ENCODE data around the gene DCST2.
"Not testable (repeated sequence)": the region's sequence is repeated elsewhere in the genome, so short reads cannot be mapped to it uniquely, and the experiment has no call there.

Gene DCST2

DNA sequence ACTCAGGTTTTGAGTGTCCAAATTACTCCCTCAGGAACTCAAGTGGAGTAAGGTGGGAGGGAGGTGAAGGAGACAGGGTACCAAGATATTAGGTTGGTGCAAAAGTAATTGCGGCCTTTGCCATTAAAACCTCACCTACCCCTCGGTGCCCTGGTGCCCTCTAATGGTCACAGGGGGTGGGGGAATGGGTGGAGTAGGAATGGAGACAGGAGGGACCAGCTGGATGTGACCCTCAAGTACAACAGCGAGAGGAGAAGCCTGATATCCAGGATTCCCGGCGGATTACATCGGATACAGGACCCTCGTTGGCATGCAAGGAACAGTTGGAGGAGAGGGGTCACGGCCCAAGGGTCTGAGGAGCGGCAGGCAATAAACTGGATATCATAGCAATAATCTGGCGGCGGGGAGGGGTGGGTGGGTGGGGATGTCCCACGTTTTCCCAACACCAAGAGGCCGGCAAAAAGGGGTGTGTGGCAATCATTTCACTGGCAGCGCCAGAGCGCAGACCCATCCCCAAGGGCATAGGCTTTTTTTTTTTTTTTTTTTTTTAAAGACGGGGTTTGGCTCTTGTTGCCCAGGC lies 35.3 kb downstream of the DCST2 start:
- DNase-seq (ENCODE audit: low read depth): no peak

DNA sequence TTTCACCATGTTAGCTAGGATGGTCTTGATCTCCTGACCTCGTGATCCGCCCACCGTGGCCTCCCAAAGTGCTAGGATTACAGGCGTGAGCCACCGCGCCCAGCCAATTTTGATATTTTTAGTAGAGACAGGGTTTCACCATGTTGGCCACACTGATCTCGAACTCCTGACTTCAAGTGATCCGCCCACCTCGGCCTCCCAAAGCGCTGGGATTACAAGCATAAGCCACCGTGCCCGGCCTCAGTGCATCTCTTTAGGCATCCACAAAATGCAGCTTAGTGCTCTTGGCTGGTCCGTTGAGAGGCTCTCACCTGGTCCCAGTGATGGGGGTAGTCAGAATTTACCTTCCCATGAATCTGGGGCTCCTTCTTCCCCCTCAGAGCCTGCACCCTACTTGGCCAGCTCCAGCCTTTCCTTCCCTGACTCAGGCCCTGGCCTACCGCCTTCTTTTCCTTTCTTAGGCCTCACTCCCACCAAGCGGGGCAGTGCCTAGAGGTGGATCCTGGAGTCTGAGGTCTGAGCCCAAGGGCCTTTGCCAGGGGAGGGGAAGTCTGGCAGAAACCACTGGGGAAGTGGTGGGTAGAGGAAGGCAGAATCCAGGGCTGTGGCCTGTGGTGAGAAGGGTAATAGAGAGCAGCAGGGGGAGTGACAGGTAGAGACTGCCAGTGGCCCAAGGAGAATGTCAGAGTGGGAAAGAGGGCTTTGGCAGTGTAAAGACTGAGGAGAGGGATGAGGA lies 36.4 kb downstream of the DCST2 start:
- DNase-seq (ENCODE audit: low read depth): no peak

DNA sequence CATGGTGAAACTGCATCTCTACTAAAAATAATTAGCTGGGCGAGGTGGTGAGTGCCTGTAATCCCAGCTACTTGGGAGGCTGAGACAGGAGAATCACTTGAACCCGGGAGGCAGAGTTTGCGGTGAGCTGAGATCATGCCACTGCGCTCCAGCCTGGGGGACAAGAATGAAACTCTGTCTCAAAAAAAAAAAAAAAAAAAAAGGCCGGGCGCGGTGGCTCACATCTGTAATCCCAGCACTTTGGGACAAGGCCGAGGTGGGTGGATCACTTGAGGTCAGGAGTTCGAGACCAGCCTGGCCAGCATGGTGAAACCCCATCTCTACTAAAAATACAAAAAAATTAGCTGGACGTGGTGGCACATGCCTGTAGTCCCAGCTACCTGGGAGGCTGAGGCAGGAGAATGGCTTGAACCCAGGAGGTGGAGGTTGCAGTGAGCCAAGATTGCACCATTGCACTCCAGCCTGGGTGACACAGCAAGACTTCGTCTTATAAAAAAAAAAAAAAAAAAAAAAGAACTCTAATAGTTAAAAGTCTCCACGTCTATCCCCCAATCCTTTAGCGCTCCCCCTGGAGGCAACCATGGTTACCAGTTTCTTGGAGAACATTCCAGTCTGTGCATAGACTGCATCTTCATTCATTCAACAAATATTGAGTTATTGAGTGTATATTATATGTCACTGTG lies 38.1 kb downstream of the DCST2 start:
- not testable (repeated sequence) for DNase-seq (ENCODE audit: low read depth)

DNA sequence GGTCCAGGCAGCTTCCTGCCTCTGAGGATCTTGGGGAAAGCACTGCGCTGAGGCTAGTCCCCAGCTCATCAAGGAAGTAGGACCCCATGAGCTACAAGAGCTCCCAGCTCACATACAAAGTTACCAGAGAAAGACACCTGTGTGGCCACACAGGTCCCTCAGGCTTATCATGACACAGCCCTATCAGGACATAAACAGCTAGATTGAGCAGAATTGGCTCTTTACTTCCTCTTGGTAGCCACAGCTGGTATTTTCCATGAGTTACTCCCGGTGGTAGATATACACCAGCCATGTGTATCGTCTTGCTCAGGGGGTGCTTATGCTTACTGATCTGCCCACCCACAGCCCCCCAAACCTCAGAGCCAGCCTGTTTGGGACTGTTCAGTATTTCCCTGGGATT lies 39.0 kb downstream of the DCST2 start:
- DNase-seq (ENCODE audit: low read depth): no peak

DNA sequence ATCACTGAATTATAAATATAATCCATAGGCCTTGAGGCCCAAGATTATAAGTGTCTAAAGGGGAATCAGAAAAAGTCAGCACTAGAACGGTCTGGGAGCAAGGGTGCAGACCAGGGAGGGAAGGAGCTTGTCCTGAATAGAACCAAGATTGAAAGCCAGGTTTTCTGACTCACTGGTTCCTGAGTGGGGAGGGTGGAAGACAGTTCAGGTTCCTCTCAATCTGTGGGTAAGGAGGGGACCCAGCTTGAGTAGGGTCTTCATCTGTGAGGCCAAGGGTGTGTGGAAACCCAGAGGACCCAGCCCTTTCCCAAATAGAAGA lies 39.4 kb downstream of the DCST2 start:
- DNase-seq (ENCODE audit: low read depth): no peak

DNA sequence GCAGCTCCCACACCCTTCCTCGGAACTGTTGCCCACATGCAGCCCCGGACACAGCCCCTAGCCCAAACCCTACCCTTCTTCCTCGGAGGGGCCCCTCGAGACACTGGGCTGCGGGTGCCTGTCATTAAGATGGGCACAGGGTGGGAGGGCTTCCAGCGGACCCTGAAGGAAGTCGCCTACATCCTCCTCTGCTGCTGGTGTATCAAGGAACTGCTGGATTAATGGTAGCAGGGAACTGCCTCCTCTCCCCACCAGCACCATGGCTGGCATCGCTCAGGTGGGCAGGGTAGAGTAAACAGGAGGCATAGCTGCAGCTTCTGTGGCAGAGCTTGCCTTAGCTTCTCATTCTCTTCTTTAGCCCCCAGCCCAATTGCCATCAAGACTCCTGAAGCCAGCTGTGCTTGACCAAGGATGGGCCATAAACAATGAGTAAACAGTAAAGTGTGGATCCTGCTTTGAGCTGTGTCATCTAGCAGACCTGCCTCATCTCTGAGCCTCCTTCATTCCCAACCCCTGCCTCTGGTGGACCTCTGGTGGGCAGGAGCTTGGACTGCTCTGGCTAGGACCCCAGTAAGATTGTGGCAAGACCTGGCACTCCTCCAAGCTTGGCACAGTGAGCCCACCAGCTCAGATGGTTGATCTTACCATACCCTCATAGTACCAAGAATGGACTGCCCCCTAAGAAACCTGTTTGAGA lies 39.9 kb downstream of the DCST2 start, which contains the start of gene LENEP:
TSS of gene LENEP (plus strand) at position 15 of the 697 bp plus-strand sequence. CDS start at position 37, 22 bp downstream.
- DNase-seq (ENCODE audit: low read depth): no peak

DNA sequence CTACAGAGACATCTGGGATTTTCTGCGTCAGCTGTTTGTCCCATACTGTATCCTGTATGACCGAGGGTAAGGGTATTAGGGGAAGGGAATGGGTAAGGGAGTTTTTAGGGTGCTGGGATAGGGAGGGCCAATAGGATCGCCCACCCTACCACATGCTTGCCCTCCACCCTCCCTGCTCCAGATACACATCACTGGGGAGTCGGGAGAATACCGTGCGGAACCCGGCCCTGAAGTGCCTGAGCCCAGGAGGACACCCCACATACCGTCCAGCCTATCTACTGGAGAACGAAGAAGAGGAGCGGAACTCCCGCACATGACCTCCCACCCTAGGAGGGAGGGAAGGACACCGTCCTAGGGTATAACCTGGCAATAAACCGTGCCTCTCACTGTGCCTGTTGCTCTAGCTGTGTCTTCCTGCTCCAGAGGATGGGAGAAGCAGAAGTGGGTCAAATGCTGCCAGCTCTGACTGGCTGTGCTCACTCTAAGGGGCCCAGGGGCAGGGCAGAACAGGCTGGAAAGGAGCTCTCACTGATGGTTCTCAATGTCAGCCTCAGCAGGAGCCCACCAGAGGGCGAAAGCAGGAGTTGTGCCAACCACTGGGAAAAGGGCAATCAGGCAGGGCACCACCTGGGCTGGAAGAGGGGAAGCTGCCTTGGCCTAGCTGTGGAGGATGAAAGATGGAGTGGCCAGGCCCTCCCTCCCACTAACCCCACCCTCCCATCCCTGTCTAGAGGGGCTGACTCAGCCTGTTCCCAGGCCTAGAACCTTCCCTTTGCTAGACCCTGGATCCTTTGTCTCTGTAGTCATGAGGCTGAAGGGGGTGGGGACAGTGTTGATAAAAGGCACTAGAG lies 40.6 kb downstream of the DCST2 start:
- DNase-seq (ENCODE audit: low read depth): no peak

DNA sequence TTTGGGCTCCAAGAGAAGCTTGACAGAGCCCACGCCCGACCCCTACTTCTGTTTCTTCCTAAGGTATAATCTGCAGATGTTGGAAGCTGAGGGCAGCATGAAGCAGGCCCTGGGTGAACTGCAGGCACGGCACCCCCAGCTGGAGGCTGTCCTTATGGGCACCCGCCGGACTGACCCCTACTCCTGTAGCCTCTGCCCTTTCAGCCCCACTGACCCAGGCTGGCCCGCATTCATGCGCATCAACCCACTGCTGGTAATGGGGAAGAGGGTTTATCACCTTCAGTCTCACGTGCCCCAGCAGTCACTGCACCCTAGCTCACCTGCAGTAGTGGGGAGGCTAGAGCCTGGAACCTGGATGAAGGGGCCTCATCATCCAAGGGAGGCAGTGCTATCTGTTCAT lies 43.3 kb downstream of the DCST2 start:
- no peak for DNase-seq (ENCODE audit: low read depth)

DNA sequence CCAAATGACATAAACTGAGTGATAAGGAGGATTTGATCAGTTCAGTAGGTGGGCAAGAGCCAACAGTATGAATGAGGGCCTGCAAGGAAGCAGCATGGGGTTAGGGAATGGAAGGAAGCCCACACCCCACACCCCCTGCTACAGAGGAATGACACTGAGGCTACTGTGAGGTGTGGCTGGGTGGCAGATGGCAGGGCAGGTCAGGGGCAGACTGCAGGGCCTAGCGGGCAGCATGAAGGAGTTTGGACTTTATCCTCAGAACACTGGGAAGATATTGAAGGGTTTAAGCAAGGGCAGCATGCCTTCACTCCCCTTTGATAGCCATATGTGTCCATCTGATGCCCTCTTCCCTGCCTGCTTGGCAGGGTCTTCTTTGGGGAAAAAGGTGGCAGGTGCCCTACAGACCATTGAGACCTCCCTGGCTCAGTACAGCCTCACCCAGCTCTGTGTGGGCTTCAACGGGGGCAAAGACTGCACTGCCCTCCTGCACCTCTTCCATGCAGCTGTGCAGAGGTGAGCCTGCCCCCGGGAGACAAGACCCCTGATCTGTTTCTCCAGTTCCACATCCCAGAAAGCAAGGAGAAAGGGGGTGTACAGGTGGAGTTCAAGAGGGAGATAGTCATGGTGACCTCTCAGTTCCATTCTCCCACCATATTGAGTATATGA lies 44.3 kb downstream of the DCST2 start:
- DNase-seq (ENCODE audit: low read depth): no peak

DNA sequence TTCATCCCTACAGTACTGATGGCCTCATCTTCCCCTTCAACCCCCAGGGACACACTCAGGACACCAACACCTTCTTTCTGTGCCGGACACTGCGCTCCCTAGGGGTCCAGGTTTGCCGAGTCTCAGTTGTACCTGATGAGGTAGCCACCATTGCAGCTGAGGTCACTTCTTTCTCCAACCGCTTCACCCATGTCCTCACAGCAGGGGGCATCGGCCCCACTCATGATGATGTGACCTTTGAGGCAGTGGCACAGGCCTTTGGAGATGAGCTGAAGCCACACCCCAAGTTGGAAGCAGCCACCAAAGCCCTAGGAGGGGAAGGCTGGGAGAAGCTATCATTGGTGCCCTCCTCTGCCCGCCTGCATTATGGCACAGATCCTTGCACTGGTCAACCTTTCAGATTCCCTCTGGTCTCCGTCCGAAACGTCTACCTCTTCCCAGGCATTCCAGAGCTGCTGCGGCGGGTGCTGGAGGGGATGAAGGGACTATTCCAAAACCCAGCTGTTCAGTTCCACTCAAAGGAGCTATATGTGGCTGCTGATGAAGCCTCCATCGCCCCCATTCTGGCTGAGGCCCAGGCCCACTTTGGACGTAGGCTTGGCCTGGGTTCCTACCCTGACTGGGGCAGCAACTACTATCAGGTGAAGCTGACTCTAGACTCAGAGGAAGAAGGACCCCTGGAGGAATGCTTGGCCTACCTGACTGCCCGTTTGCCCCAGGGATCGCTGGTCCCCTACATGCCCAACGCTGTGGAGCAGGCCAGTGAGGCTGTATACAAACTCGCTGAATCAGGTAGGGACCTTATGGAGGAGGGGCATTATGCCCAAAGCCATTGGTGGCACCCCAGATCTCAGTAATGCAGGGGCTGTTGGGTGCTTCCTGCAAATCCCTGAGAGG lies 45.3 kb downstream of the DCST2 start:
- DNase-seq (ENCODE audit: low read depth): no peak

DNA sequence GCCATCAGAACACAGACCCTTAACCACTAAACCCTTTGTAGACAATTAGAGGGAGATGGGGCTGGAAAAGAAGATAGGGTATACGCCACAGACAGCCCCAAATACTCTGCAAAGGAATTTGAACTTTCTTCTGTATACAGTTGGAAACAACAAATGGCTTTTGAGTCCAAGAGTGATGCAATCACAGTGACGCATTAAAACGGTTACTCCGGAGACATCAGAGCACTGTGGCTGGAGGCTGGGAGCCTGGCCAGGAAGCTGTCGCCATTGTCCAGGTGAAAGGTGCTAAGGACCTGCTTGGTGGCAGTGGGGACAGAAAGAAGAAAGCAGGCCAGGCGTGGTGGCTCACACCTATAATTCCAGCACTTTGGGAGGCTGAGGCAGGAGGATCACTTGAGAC lies 46.3 kb downstream of the DCST2 start:
- DNase-seq (ENCODE audit: low read depth): no peak

DNA sequence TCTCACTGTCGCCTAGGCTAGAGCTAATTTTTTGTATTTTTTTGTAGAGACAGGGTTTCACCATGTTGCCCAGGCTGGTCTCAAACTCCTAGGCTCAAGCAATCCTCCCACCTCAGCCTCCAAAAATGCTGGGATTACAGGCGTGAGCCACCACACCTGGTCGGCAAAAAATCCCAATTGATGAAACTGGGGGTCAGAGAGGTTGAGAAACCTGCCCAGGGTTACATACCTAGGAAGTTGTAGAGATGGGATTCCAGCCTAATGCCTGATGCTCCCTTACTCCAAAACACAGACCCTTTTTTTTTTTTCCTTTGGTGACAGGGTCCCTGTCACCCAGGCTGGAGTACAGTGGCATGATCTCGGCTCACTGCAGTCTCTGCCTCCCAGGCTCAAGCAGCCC lies 46.8 kb downstream of the DCST2 start:
- DNase-seq (ENCODE audit: low read depth): not testable (repeated sequence)

DNA sequence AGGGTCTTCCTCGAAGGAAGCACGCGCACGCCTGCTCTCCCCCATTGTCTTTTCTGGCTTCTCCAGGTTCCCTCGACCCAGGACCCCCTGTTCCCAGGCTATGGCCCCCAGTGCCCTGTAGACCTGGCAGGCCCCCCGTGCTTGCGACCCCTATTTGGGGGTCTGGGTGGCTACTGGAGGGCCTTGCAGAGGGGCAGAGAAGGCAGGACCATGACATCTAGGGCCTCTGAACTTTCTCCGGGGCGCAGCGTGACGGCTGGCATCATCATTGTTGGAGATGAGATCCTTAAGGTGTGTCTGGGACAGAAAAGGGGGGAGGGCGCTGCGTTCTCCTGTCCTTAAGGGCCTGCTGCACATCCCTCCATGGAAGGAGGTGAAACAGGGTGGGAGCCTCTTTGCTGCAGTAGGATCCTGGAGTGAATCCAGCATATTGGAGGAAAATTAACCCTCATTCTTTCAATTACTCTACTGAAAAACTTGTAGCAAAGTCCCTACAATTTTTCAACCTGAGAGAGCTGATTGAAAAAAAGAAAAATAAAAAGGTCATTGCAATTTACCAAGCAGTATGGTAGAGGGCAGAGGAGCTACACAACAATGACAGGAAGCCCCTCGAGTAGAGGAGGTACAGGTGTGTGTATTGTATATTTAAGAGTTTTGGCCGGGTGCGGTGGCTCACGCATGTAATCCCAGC lies 49.7 kb downstream of the DCST2 start:
- DNase-seq (ENCODE audit: low read depth): no peak

DNA sequence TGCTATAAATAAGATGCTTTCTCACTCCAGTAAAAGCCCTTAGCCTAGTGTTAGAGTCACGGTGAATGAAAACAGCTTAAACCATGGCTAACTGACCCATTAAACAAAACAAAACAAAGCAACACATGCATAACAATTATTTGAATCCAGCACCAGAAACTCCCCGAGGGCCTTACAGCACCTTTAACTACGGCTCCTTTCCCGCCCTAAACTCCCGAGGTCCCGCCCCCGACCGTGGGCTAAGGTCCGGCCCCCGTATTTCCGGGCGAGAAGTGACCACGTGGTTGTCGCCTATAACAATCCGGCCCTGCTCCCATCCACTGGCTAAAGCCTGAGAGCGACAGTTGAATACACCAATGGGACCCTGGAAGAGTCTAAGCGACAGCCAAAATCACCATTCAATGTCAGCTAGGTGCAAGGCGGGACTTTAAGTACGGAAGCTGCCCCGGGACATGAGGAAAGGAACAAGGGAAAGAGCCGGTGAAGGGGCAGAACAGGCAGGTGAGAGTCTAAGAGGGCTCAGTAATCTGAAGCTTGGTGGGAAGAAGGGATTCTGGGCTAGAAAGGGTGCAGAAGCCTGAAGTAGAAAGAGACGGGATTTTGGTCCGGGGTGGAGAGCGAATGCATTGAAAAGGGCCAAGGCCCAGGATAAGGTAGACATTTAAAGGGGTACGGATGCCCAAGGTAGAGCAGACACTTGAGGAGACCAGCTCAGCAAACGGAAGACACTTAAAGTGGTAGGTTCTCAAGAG lies 50.5 kb downstream of the DCST2 start, which contains the start of gene FLAD1:
TSS of gene FLAD1 (plus strand) at position 448 of the 752 bp plus-strand sequence. CDS start 351 bp downstream, outside the sequence.
- DNase-seq (ENCODE audit: low read depth): peak; percentile 91

DNA sequence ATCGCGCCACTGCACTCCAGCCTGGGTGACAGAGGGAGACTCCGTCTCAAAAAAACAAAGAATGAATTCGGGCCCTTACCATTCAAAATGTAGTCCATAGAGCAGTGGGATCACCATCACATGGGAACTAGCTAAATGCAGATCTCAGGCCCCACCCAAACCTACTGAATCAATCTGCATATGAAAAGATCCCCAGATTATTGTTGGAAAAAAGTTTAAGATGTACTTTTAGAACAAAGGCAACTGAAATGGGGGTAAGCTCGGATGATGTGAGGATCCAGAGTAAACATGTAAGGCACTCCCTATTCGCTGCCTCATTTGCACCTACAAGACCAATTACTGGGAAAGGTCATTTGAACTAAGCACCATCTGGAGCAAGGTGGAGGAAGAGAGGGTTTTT lies 51.2 kb downstream of the DCST2 start:
- no peak for DNase-seq (ENCODE audit: low read depth)

DNA sequence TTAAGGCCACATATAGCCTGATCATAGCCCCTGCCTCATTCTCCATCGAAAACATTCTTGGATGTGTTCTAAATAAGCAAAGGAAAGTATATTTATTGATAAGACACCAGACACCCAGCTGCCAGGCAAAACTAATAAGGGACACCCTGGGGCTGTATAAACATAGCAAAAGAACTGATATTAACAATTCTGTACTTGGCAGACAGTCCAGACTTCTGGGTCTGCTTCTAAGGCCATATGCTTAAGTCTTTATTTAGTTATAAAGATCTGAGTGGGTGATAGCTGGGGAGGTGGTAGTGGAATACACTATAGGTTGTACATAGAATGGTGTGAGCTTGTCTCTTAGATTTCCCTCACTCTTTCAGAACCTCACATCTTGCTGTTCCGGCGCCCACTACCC lies 55.2 kb downstream of the DCST2 start:
- DNase-seq (ENCODE audit: low read depth): no peak

DNA sequence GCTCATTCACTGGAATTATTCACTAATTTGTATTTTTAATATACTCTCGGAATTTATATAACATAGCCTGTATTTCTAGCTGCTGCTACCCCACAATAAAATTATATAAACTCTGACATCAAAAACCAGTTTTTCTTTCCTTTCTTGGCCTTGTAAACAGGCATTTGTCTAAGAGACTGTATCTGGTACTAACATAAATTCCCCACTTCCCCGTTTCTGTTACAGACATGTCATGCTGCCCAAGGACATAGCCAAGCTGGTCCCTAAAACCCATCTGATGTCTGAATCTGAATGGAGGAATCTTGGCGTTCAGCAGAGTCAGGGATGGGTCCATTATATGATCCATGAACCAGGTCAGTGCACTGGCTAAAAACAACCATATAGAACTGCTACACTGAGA lies 55.8 kb downstream of the DCST2 start:
- not testable (repeated sequence) for DNase-seq (ENCODE audit: low read depth)

DNA sequence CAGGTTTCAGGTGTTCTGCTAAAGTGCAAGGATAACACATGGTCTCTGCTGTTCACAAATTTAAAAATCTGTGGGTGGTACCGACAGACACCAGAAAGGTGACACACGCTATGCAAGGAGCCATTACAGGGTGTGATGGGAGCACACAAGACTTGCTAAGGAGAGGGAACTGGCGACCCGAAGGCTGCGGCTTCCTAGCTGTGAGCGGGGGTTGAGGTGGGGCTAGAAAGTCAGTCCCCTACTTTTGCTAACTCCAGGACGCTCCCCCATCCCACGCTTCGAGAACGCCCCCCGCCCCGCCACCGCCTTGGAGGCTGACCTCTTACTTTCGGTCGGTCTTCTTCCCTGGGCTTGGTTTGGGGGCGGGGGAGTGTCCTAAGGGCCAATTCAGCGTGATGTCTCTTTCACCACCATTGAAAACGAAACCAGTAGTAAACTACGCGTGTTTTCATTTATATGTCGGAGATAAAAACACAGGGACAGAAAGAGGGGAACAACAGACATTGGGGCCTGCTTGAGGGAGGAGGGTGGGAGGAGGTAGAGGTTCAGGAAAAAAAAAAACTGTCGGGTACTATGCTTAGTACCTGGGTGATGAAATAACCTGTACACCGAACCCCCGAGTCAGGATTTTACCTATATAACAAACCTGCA lies 58.0 kb downstream of the DCST2 start:
- DNase-seq (ENCODE audit: low read depth): peak; percentile 40

Measured in stimulated activated CD8-positive, alpha-beta memory T cell treated with anti-CD3 and anti-CD28 coated beads, Interleukin-7, amount 100 ng/mL, for 24 hours (primary cell).